Lower leg skin (tissue), 3 donors: Measurements from ENCODE around the gene PDHB.

Experiments
- POLR2A ChIP-seq, 2 donors: fragments of 450-650 bp; IDR thresholded peaks; one replicate each; pipeline ENCODE4 v1.6.1; 2016 to 2017; ENCODE audit warnings: antibody characterized with exemption in 2 of 2, mild to moderate bottlenecking in 1 of 2, moderate library complexity in 1 of 2
- TF ChIP-seq, protein P1 (sequence below), 3 donors: fragments of 450-650 bp; IDR thresholded peaks; one replicate each; pipeline ENCODE4 v1.5.1; 2016; ENCODE audit warnings: antibody characterized with exemption in 3 of 3, mild to moderate bottlenecking in 3 of 3, moderate library complexity in 2 of 3

DNA sequence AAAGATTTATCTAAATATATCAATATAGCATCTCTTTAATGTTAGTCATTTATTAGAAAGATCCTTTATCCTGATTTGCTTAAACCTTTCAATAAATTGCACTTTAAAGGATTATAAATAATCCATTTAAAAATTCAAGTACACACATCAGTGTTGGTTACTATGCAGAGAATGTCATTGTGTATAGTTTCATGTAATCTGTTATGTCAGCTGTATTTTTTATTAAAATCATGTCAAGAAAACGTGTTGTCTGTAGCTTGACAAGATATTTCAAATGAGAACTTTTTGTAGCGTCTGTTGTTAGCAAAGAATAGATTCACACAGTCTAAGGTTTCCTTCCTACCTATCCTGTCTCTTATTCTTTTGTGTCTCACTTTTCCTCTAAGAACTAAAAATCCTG is 7.8 kb downstream of the PDHB start:
- TF ChIP-seq, protein P1, sequence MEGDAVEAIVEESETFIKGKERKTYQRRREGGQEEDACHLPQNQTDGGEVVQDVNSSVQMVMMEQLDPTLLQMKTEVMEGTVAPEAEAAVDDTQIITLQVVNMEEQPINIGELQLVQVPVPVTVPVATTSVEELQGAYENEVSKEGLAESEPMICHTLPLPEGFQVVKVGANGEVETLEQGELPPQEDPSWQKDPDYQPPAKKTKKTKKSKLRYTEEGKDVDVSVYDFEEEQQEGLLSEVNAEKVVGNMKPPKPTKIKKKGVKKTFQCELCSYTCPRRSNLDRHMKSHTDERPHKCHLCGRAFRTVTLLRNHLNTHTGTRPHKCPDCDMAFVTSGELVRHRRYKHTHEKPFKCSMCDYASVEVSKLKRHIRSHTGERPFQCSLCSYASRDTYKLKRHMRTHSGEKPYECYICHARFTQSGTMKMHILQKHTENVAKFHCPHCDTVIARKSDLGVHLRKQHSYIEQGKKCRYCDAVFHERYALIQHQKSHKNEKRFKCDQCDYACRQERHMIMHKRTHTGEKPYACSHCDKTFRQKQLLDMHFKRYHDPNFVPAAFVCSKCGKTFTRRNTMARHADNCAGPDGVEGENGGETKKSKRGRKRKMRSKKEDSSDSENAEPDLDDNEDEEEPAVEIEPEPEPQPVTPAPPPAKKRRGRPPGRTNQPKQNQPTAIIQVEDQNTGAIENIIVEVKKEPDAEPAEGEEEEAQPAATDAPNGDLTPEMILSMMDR (IDR thresholded peaks at IDR 0.05) = no peak
- TF ChIP-seq POLR2A (IDR thresholded peaks at IDR 0.05) = no peak
